Right lobe of liver (tissue), 6 donors: ENCODE results near the gene STXBP6. TPM values are rescaled to one million over a fixed set of nuclear protein-coding genes. Genes with fewer than 3 reads are reported as not detected.
A peak's percentile ranks its signal among the peaks of the same experiment; 100 is the strongest.

Source experiments
- ATAC-seq, 4 donors: fragments of 200-7000 bp; cut with Tn5 transposase; one replicate each; pipeline ENCODE4 v1.9.1; 2020; ENCODE audit warnings: mild to moderate bottlenecking in 4 of 4, moderate library complexity in 4 of 4
- DNase-seq, 3 donors: peaks; one replicate each; pipeline ENCODE4 v3.0.0-alpha.2; 2020
- H3K27ac ChIP-seq, 3 donors: fragments of 200-600 bp; one replicate each; pipeline ENCODE4 v1.8.0; 2022
- H3K27me3 ChIP-seq, 2 donors: fragments of 200-600 bp; one replicate each; pipeline ENCODE4 v1.8.0; 2022
- H3K36me3 ChIP-seq, 4 donors: fragments of 200-600 bp; sonication (generic) in 1 of 4; one replicate each; pipeline versions ENCODE4 v1.5.1 to v1.8.0; 2017 to 2022; ENCODE audit warnings: control low read depth in 1 of 4
- H3K4me1 ChIP-seq, 4 donors: fragments of 200-600 bp; sonication (generic) in 1 of 4; one replicate each; pipeline versions ENCODE4 v1.5.1 to v1.8.0; 2017 to 2022; ENCODE audit warnings: control low read depth in 1 of 4
- H3K4me3 ChIP-seq, 3 donors: fragments of 200-600 bp; one replicate each; pipeline ENCODE4 v1.8.0; 2022
- H3K9me3 ChIP-seq, 4 donors: fragments of 200-600 bp; sonication (generic) in 1 of 4; one replicate each; pipeline versions ENCODE4 v1.5.1 to v1.8.0; 2017 to 2022; ENCODE audit warnings: control low read depth in 1 of 4
- CTCF ChIP-seq, 4 donors: fragments of 200-600 bp in 3 of 4; fragments of 450-650 bp in 1 of 4; IDR thresholded peaks; one replicate each; pipeline versions ENCODE4 v1.5.1 to v1.8.0; 2016 to 2022; ENCODE audit warnings: antibody characterized with exemption in 4 of 4, mild to moderate bottlenecking in 2 of 4
- POLR2A ChIP-seq: fragments of 450-650 bp; IDR thresholded peaks from one replicate; pipeline ENCODE4 v1.6.1; 2017; ENCODE audit warnings: antibody characterized with exemption, mild to moderate bottlenecking
- WGBS: methylation state at CpG from one replicate; pipeline ENCODE4 v1.1.6; 2018; ENCODE audit warnings: low coverage, low lambda C conversion rate; ENCODE audit not compliant: insufficient coverage; ENCODE audit errors: missing lambda C conversion rate; 5-methylcytosine and 5-hydroxymethylcytosine counted together
- intact Hi-C, 2 donors: fragments of 100-400 bp; cut with DNase I; formaldehyde crosslinking; loops; one replicate each; pipeline versions ENCODE4 v1.11.2 to v1.14.1; 2022
- total RNA-seq, 6 experiments: library from RNA; depleted of rRNA in 2 of 6; stranded (reverse); fragments of >200 nt in 2 of 6; fragmentation: NEBNext Ultra II Directional in 3 of 6; extraction: Animal tissue kit (Norgen Biotek cat#: 25700) in 3 of 6; gene quantifications; one replicate each; pipeline versions ENCODE4 v1.1.0 to v1.2.4, GENCODE V29; 2016 to 2023
- donor health status: DM: no; HTN: yes; CAD: no.
- donor health status: DM: no; HTN: no; CAD: no.
- donor health status: DM: no; HTN: no; CAD: no.
- donor health status: DM: no; HTN: yes; CAD: no.
- donor health status: DM: no; HTN: yes; CAD: no.

STXBP6 gene
- total RNA-seq, 6 experiments from 2014 or later, result 0.55 to 1.7 (median 1.1) TPM

GRCh38 chr14:24866067-24866639, 183.8 kb downstream of the STXBP6 start:
- WGBS, result 100% methylated on average over 1 of the region's 1 CpG
- H3K27me3 ChIP-seq, result no peaks in the 10 kb centered on the region
- H3K9me3 ChIP-seq, result no peaks in the 10 kb centered on the region
- no peaks in the 10 kb centered on the region for H3K4me1 ChIP-seq
- DNase-seq, result no peak
- ATAC-seq, result no peak
- H3K36me3 ChIP-seq, result no peaks in the 10 kb centered on the region
- intact Hi-C loops, result no loop called here
- no peak for TF ChIP-seq CTCF (IDR thresholded peaks at IDR 0.05)
- no peak overlapping the region for H3K4me3 ChIP-seq
- no peak overlapping the region for H3K27ac ChIP-seq

DNA sequence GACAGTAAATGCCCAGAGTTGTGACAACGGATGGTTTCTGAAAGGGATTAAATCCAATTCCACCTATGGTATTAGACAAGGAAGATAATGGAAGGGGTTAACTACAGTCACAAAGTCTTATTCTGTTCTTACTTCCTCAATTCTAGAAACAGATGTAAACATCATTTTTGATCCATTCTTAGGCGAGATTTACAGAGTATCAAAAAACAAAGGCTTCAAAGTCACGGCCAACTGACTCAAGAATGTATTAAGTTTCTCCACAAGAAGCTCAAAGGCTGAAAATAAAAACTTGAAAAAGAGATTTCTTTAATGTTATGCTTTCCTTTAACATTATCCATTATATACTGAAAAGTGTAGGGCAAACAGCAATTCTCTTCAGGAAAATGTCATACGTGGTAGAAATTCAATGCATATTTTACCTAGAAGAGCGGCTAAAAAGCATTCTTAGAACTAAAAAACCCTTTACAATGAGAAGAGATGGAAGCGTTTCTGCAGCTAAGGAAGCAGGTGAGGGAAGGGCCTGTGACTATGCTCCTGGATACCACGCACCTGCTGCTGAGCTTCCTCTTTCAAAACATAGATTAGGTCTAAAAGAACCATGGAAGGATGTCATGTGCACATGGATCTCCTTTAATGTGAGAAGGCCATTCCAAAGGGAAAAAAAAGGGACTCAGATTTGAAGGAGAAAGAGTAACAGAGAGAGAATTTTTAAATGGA, 185.8 kb downstream of the STXBP6 start:
- H3K27me3 ChIP-seq, result no peaks in the 10 kb centered on the region
- TF ChIP-seq CTCF (IDR thresholded peaks at IDR 0.05) (no peak), POLR2A (no peak)
- no peaks in the 10 kb centered on the region for H3K36me3 ChIP-seq
- H3K27ac ChIP-seq, result no peak overlapping the region
- H3K4me3 ChIP-seq, result no peak overlapping the region
- H3K4me1 ChIP-seq, result no peaks in the 10 kb centered on the region
- DNase-seq (no peak), ATAC-seq (no peak)
- no peaks in the 10 kb centered on the region for H3K9me3 ChIP-seq
- intact Hi-C loops, result no loop called here
- WGBS, result 75% methylated on average over 7 of the region's 7 CpGs

- intact Hi-C loops, result no loop called here
- WGBS, result 45% methylated on average over 4 of the region's 4 CpGs
- ATAC-seq (peak in 2 of 4 donors; percentile 61 to 62), DNase-seq (no peak)
- TF ChIP-seq POLR2A, result no peak
- no peak for TF ChIP-seq CTCF (IDR thresholded peaks at IDR 0.05)
- no peak overlapping the region for H3K4me3 ChIP-seq
- H3K9me3 ChIP-seq, result no peaks in the 10 kb centered on the region
- H3K27ac ChIP-seq, result no peak overlapping the region
- no peaks in the 10 kb centered on the region for H3K27me3 ChIP-seq
- H3K4me1 ChIP-seq, result no peaks in the 10 kb centered on the region
- H3K36me3 ChIP-seq, result no peaks in the 10 kb centered on the region
Measured at GRCh38 chr14:24861083-24861630, 188.8 kb downstream of the STXBP6 start.

GRCh38 chr14:24859559-24859958, 190.4 kb downstream of the STXBP6 start:
- H3K27me3 ChIP-seq, result no peaks in the 10 kb centered on the region
- WGBS, result 73% methylated on average over 4 of the region's 5 CpGs
- H3K36me3 ChIP-seq, result no peaks in the 10 kb centered on the region
- TF ChIP-seq POLR2A (no peak), CTCF (IDR thresholded peaks at IDR 0.05) (no peak)
- H3K27ac ChIP-seq, result no peak overlapping the region
- ATAC-seq (no peak), DNase-seq (no peak)
- no peaks in the 10 kb centered on the region for H3K4me1 ChIP-seq
- H3K4me3 ChIP-seq, result no peak overlapping the region
- intact Hi-C loops, result no loop called here
- H3K9me3 ChIP-seq, result no peaks in the 10 kb centered on the region
